NCI-H510A (cell line): ENCODE results near the gene ALDH9A1.
"Not testable (repeated sequence)": the region's sequence is repeated elsewhere in the genome, so short reads cannot be mapped to it uniquely, and the experiment has no call there.

Experiments used
- DNase-seq: peaks from one replicate; lab custom pipeline; 2025; lab: John Stamatoyannopoulos, UW

ALDH9A1 gene

GRCh38 chr1:165686971-165687433 lies 11.4 kb downstream of the ALDH9A1 start:
- no peak for DNase-seq

- no peak for DNase-seq
These were observed 12.0 kb downstream of the ALDH9A1 start for GRCh38 chr1:165686121-165686970.

GRCh38 chr1:165683848-165684485 lies 14.4 kb downstream of the ALDH9A1 start:
- DNase-seq: no peak

GRCh38 chr1:165680773-165681172 lies 17.6 kb downstream of the ALDH9A1 start:
- DNase-seq: not testable (repeated sequence)

- DNase-seq: no peak
These were observed 18.1 kb downstream of the ALDH9A1 start for GRCh38 chr1:165680303-165680702.

- no peak for DNase-seq
These were observed 18.9 kb downstream of the ALDH9A1 start for GRCh38 chr1:165679282-165680036.

- DNase-seq: no peak
These were observed 19.9 kb downstream of the ALDH9A1 start for GRCh38 chr1:165678509-165678908.

- DNase-seq: no peak
These were observed 22.6 kb downstream of the ALDH9A1 start for GRCh38 chr1:165675794-165676193.

- DNase-seq: no peak
These were observed 23.8 kb downstream of the ALDH9A1 start for GRCh38 chr1:165674599-165674998.

- DNase-seq: no peak
These were observed 26.8 kb downstream of the ALDH9A1 start for GRCh38 chr1:165671526-165671925.

- DNase-seq: no peak
These were observed 30.2 kb downstream of the ALDH9A1 start for GRCh38 chr1:165668184-165668583.

- no peak for DNase-seq
These were observed 32.1 kb downstream of the ALDH9A1 start for GRCh38 chr1:165666152-165666825.

- no peak for DNase-seq
These were observed 36.2 kb downstream of the ALDH9A1 start for GRCh38 chr1:165662186-165662585.

GRCh38 chr1:165661703-165662102 lies 36.7 kb downstream of the ALDH9A1 start:
- no peak for DNase-seq

- DNase-seq: no peak
These were observed 38.8 kb downstream of the ALDH9A1 start for GRCh38 chr1:165659581-165659895.

GRCh38 chr1:165658766-165659580 lies 39.4 kb downstream of the ALDH9A1 start:
- DNase-seq: not testable (repeated sequence)

GRCh38 chr1:165650981-165651625 lies 47.3 kb downstream of the ALDH9A1 start:
- DNase-seq: no peak

GRCh38 chr1:165648919-165649572 lies 49.3 kb downstream of the ALDH9A1 start:
- DNase-seq: no peak

- DNase-seq: no peak
These were observed 50.4 kb downstream of the ALDH9A1 start for GRCh38 chr1:165647970-165648369.

GRCh38 chr1:165647517-165647916 lies 50.8 kb downstream of the ALDH9A1 start:
- DNase-seq: no peak
